Ovary (tissue), 3 donors: ENCODE measurements around the gene SIX5.

ENCODE experiments used
- POLR2A ChIP-seq: fragments of 450-650 bp; IDR thresholded peaks from one replicate; pipeline ENCODE4 v1.6.1; 2017; ENCODE audit warnings: antibody characterized with exemption, mild to moderate bottlenecking, moderate library complexity
- TF ChIP-seq, protein P1 (sequence below), 3 donors: fragments of 450-650 bp in 2 of 3; fragments of 200-600 bp in 1 of 3; IDR thresholded peaks; one replicate each; pipeline versions ENCODE4 v1.5.1 to v1.8.0; 2016 to 2022; ENCODE audit warnings: antibody characterized with exemption in 3 of 3, mild to moderate bottlenecking in 1 of 3
- donor health status: DM: no; HTN: no; CAD: no.

- TF ChIP-seq, protein P1, sequence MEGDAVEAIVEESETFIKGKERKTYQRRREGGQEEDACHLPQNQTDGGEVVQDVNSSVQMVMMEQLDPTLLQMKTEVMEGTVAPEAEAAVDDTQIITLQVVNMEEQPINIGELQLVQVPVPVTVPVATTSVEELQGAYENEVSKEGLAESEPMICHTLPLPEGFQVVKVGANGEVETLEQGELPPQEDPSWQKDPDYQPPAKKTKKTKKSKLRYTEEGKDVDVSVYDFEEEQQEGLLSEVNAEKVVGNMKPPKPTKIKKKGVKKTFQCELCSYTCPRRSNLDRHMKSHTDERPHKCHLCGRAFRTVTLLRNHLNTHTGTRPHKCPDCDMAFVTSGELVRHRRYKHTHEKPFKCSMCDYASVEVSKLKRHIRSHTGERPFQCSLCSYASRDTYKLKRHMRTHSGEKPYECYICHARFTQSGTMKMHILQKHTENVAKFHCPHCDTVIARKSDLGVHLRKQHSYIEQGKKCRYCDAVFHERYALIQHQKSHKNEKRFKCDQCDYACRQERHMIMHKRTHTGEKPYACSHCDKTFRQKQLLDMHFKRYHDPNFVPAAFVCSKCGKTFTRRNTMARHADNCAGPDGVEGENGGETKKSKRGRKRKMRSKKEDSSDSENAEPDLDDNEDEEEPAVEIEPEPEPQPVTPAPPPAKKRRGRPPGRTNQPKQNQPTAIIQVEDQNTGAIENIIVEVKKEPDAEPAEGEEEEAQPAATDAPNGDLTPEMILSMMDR (IDR thresholded peaks at IDR 0.05) = no peak
- TF ChIP-seq POLR2A = no peak
Observed at GRCh38 chr19:45769821-45770191, 754 bp upstream of the SIX5 start.
